HG03521 (cell line): ENCODE data around the gene GABRB1.

ENCODE experiments used
- ATAC-seq: cut with Tn5 transposase; IDR thresholded peaks from one replicate; pipeline ENCODE4 v1.9.1; 2021; ENCODE audit warnings: mild to moderate bottlenecking, moderate library complexity; ENCODE audit not compliant: unreplicated experiment

GABRB1 gene

GRCh38 chr4:47462799-47463234 lies 431.4 kb downstream of the GABRB1 start:
- ATAC-seq: peak; percentile 7

GRCh38 chr4:47463235-47463956 lies 432.0 kb downstream of the GABRB1 start, which contains the start of gene COMMD8:
COMMD8 (minus strand) TSS chr4:47463702; CDS start chr4:47463651, 51 bp downstream.
- peak; percentile 91 for ATAC-seq

- ATAC-seq: peak; percentile 30
These were observed 433.6 kb downstream of the GABRB1 start for GRCh38 chr4:47465004-47465403.

GRCh38 chr4:47466056-47466785 lies 434.9 kb downstream of the GABRB1 start:
- ATAC-seq: no peak

GRCh38 chr4:47468706-47469365 lies 437.5 kb downstream of the GABRB1 start:
- no peak for ATAC-seq

- ATAC-seq: no peak
These were observed 438.6 kb downstream of the GABRB1 start for GRCh38 chr4:47469951-47470350.

- no peak for ATAC-seq
These were observed 439.7 kb downstream of the GABRB1 start for GRCh38 chr4:47471064-47471463.

- no peak for ATAC-seq
These were observed 440.2 kb downstream of the GABRB1 start for GRCh38 chr4:47471591-47471990.

GRCh38 chr4:47473141-47473750 lies 441.9 kb downstream of the GABRB1 start:
- ATAC-seq: no peak

- ATAC-seq: no peak
These were observed 443.4 kb downstream of the GABRB1 start for GRCh38 chr4:47474799-47475198.

GRCh38 chr4:47475411-47475810 lies 444.0 kb downstream of the GABRB1 start:
- no peak for ATAC-seq
